ENCODE results near the gene DAZL.

DNA sequence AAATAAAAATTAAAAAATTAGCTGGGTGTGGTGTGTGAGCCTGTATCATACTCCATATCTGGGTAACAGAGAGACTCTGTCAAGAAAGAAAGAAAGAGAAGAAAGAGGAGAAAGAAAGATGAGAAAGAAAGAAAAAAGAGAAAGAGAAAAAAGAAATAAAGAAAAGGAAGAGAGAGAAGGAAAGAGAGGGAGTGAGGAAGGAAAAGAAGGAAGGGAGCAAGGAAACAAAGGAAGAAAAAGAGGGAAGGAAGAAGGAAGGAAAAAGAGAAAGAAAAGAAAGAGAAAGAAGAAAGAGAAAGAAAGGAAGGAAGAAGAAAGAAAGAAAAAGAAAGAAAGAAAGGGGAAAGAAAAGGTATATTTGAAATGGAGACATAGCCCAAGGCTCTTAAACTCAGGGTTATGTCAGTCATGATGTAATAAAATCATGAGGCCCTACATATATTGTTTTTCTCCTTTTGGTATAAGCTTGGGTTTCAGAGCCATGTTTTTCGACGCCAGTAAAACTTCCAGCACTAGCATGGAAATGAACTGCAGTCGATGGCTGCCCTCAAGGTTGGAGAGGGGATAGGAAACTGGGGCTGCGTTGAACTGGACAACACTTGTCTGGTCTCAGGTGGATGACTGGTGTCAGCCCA, 53.8 kb downstream of the DAZL start:
- TF ChIP-seq POLR2A (IDR thresholded peaks at IDR 0.05), result no peak
- TF ChIP-seq, protein P1, sequence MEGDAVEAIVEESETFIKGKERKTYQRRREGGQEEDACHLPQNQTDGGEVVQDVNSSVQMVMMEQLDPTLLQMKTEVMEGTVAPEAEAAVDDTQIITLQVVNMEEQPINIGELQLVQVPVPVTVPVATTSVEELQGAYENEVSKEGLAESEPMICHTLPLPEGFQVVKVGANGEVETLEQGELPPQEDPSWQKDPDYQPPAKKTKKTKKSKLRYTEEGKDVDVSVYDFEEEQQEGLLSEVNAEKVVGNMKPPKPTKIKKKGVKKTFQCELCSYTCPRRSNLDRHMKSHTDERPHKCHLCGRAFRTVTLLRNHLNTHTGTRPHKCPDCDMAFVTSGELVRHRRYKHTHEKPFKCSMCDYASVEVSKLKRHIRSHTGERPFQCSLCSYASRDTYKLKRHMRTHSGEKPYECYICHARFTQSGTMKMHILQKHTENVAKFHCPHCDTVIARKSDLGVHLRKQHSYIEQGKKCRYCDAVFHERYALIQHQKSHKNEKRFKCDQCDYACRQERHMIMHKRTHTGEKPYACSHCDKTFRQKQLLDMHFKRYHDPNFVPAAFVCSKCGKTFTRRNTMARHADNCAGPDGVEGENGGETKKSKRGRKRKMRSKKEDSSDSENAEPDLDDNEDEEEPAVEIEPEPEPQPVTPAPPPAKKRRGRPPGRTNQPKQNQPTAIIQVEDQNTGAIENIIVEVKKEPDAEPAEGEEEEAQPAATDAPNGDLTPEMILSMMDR (IDR thresholded peaks at IDR 0.05), result no peak
